HG03378 (cell line): Measurements from ENCODE around the gene SIK3.
"Not testable (repeated sequence)": the region's sequence is repeated elsewhere in the genome, so short reads cannot be mapped to it uniquely, and the experiment has no call there.

Source experiments
- ATAC-seq: cut with Tn5 transposase; IDR thresholded peaks from one replicate; pipeline ENCODE4 v1.9.1; 2021; ENCODE audit warnings: mild to moderate bottlenecking, moderate library complexity; ENCODE audit not compliant: unreplicated experiment

SIK3 gene

GRCh38 chr11:116808262-116809175 is 289.7 kb downstream of the SIK3 start:
- ATAC-seq = no peak

- ATAC-seq = no peak
These were observed 290.5 kb downstream of the SIK3 start for GRCh38 chr11:116807601-116808261.

- ATAC-seq = no peak
These were observed 294.2 kb downstream of the SIK3 start for GRCh38 chr11:116804001-116804400.

- ATAC-seq = not testable (repeated sequence)
These were observed 296.6 kb downstream of the SIK3 start for GRCh38 chr11:116801662-116802061.

GRCh38 chr11:116800610-116801009 is 297.6 kb downstream of the SIK3 start:
- no peak for ATAC-seq

- no peak for ATAC-seq
These were observed 299.9 kb downstream of the SIK3 start for GRCh38 chr11:116798368-116798767.

- no peak for ATAC-seq
These were observed 300.4 kb downstream of the SIK3 start for GRCh38 chr11:116797816-116798215.

- ATAC-seq = no peak
These were observed 301.7 kb downstream of the SIK3 start for GRCh38 chr11:116796548-116796947.

- ATAC-seq = no peak
These were observed 303.4 kb downstream of the SIK3 start for GRCh38 chr11:116794851-116795250.

- ATAC-seq = no peak
These were observed 304.5 kb downstream of the SIK3 start for GRCh38 chr11:116793772-116794097.
